GM12801 (cell line): ENCODE data around the gene MAP3K9.

ENCODE experiments used
- CTCF ChIP-seq: IDR thresholded peaks from one replicate; pipeline ENCODE4 v1.5.1; 2011; ENCODE audit warnings: control low read depth; ENCODE audit not compliant: insufficient read length; ENCODE audit errors: extremely low read depth

MAP3K9 gene

DNA sequence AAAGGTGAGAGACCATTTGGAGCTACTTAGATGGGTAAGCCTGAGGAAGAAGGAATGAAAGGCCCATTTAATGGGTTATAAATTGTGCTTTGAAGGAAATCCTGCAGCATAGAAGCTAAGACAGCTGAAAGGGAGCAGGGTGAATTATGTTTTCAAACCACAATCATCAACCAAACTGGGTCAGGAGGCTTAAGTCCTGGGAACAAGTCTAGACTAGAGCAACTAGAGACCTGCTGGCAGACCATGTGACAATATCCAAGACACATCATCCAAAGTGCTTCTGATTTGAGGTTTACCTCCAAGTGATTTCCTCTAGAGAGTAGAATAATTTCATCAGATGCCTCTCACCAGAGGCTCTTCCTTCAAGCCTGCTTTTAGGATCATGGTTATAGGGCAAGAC lies 53.7 kb downstream of the MAP3K9 start:
- no peak for TF ChIP-seq CTCF

DNA sequence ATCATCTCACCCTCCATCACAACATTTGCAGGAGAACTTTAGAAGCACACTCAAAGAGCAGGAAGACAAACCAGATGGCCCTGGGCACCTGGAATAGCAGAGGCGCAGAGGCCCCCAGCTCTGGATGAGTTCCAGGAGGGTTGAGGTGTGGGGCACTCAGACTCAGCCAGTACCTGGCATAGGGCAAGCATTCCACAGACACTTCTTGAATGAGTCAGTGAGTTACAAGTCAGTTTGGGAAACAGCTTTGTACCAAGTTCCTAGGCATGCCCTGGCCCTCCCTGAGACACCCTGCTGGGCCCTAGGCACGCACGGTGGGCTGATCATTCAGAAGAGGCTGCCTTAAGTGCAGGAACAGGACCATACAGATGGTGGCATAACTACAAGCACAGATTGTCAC lies 54.3 kb downstream of the MAP3K9 start:
- TF ChIP-seq CTCF = no peak

DNA sequence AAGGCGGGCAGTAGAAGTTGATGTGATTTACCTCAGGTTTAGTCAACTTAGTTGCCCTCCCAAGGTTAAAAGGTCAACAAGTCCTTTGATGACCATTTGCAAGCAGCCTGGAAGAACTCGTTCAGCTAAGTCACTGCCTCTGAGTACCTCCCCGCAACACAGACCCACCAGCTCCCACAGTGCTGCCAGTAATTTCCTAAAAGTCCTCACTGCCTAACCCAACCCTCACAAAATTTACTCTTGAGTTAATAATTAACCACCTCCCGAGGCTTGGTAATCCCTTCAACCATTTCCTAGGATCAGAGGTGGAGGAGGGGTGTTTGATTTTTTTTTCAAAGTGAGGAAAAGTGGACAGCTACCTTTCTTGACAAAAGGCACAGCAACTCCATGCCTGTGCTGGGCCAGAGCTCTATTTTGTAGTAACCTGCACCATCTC lies 55.8 kb downstream of the MAP3K9 start:
- no peak for TF ChIP-seq CTCF

GRCh38 chr14:70748422-70748821 lies 60.9 kb downstream of the MAP3K9 start:
- TF ChIP-seq CTCF = no peak

DNA sequence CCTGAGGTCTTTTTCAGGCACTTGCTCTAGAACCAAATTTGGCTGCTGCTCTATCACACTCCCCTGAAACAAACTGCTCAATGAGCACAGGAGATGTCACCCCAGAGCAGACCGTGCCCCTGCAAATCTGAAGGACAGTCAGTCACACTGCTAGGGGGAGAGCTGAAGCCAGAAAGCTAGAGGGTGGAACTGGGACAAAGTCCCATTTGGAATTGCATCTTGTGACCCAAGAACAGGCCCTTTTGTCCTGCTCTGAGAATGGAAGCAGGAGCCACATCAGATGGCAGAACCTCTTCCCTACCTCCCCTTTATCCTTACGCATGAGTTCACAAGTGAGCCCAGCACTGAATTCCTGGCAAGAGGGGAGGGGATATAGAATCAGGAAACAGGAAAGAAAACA lies 64.7 kb downstream of the MAP3K9 start:
- no peak for TF ChIP-seq CTCF

- TF ChIP-seq CTCF = no peak
Observed at GRCh38 chr14:70742316-70742715, 67.0 kb downstream of the MAP3K9 start.

- no peak for TF ChIP-seq CTCF
Observed at GRCh38 chr14:70741482-70741881, 67.8 kb downstream of the MAP3K9 start.

- no peak for TF ChIP-seq CTCF
Observed at GRCh38 chr14:70735043-70735442, 74.3 kb downstream of the MAP3K9 start.
